Measurements from ENCODE around the gene C1orf167.
"Not testable (repeated sequence)": the region's sequence is repeated elsewhere in the genome, so short reads cannot be mapped to it uniquely, and the experiment has no call there.

C1orf167 gene

GRCh38 chr1:11802973-11803885, 41.2 kb downstream of the C1orf167 start:
- peak; percentile 68 for DNase-seq (ENCODE audit: low read depth)

DNA sequence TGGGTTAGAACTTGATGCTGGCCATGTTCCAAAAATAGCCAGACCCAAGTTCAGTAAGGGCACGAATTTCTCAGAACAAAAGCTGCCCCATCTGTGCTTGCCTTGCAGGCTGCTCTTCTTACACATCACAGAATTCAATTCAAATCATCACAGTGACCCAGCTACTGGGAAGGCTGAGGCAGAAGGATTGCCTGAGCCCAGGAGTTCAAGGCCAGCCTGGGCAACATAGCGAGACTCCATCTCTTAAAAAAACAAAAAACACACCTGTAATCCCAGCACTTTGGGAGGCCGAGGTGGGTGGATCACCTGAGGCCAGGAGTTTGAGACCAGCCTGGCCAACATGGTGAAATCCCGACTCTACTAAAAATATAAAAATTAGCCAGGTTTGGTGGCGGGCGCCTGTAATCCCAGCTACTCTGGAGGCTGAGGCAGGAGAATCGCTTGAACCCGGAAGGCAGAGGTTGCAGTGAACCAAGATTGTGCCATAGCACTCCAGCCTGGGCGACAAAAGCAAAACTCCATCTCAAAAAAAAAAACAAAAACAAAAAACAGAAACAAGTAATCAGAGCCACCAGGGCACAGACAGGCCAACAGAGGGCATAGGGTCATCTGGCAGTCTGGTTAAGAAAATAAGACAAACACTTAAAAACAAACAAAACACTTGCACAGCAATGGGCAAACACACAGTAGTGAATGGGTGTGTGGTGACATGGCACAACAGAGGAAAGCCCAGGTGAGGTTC, 42.1 kb downstream of the C1orf167 start:
- not testable (repeated sequence) for DNase-seq (ENCODE audit: low read depth)

GRCh38 chr1:11804666-11805421, 42.9 kb downstream of the C1orf167 start:
- DNase-seq (ENCODE audit: low read depth), result peak; percentile 11

- DNase-seq (ENCODE audit: low read depth), result peak; percentile 99
Measured at GRCh38 chr1:11805422-11806306, 43.7 kb downstream of the C1orf167 start, which contains the start of the genes CLCN6 and MTHFR. CLCN6 (plus strand) TSS chr1:11806191; CDS start chr1:11806263, 72 bp downstream. MTHFR (minus strand) TSS chr1:11805964; CDS start chr1:11803116, 2,848 bp downstream.

GRCh38 chr1:11806307-11806936, 44.4 kb downstream of the C1orf167 start:
- DNase-seq (ENCODE audit: low read depth), result no peak

GRCh38 chr1:11807133-11807532, 45.1 kb downstream of the C1orf167 start:
- DNase-seq (ENCODE audit: low read depth), result no peak

DNA sequence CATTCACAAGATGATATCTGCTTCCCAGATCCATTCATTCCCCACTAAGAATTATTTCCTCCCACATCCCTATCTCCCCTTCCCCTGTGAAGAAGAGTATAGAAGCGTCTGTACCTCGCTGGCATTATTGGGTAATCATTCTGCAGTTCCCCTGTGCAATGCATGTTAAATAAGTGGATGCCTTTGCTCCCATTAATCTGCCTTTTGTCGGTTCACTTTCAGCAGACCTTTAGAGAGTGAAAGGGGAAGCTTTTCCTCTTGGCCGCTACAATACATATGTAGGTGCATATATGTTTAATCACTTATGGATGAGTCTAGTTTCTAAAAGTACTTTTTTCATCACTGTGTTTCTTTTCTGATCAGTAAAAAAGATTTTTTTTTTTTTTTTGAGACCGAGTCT, 51.0 kb downstream of the C1orf167 start:
- no peak for DNase-seq (ENCODE audit: low read depth)

GRCh38 chr1:11817192-11817591, 55.2 kb downstream of the C1orf167 start:
- no peak for DNase-seq (ENCODE audit: low read depth)

- no peak for DNase-seq (ENCODE audit: low read depth)
Measured at GRCh38 chr1:11822091-11822490, 60.1 kb downstream of the C1orf167 start.

GRCh38 chr1:11823366-11824137, 61.6 kb downstream of the C1orf167 start:
- no peak for DNase-seq (ENCODE audit: low read depth)

DNA sequence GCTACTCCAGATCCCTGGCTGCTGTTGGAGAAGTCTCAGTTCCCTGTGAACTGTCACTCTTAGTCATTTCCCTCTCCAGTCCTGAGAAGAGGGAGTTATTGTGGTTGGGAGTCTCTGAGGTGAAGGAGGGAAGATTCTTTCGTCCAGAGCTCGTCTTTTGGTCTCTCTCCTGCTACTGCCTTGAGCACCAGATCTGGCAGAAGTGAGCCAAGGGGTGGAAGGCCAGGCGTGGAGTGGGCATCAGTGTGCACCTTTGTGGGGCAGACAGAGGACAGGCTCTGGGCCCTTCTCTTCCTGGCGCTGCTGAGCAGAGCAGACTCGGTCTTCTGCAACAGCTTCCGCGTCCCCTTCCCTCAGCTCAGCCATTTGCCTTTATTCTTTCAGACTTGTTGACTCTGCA, 63.1 kb downstream of the C1orf167 start:
- DNase-seq (ENCODE audit: low read depth), result no peak

DNA sequence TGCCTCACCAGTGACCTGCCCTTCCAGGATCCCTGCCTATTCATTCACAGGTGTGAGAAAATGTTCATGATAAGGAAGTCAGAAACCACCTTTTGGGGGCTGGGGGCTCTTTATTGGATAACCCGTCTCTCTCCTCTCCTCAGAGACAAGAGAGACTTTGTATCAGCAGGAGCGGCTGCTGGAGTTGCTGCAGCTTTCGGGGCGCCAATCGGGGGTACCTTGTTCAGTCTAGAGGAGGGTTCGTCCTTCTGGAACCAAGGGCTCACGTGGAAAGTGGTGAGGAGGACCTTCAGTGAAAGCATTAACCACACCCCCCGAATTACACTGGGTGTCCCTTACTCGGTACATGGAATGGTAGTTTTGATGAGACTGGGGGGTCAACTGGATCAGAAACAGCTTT, 65.0 kb downstream of the C1orf167 start:
- DNase-seq (ENCODE audit: low read depth), result no peak

GRCh38 chr1:11828511-11828910, 66.5 kb downstream of the C1orf167 start:
- no peak for DNase-seq (ENCODE audit: low read depth)

DNA sequence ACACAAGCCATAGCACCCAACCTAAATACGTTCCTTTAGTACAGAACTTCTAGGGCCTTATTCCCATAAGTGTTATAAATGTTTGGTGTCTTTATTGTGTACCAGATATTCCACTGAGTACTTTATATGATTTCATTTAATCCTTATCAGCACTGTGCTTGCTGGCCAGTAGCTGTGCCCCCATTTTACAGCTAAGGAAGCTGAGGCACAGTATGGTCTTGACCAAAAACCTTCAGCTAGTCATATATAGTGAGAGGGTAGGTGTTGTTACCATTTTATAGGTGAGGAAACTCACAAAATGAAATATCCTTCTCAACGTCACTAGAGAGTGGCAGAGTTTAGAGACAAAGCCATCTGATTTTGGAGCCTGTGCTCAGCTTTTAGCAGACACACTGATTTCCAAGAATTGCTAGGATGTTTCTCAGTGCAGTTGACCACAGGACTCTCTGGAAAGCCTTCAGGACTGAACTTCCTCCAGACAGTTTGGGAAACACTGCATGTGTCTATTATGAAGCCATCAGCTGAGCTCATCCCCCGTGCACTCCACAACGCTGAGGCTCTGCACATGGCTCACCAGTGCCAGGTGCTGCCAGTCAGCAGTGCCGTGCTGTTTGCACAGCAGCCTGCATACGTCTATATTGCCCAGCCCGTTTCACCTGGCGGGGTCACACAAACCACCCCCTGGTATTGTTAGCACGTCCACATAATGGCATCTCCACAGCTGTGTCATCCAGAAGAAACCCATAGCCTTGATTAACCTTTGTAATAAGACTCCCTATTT, 70.1 kb downstream of the C1orf167 start:
- DNase-seq (ENCODE audit: low read depth), result no peak

GRCh38 chr1:11833497-11833896, 71.5 kb downstream of the C1orf167 start:
- DNase-seq (ENCODE audit: low read depth), result no peak

- no peak for DNase-seq (ENCODE audit: low read depth)
Measured at GRCh38 chr1:11833900-11834299, 71.9 kb downstream of the C1orf167 start.

- DNase-seq (ENCODE audit: low read depth), result no peak
Measured at GRCh38 chr1:11835441-11836225, 73.6 kb downstream of the C1orf167 start.

Data from T-helper 22 cell (primary cell).